H1 (cell line): Measurements from ENCODE around the gene ABCF2. TPM values are rescaled to one million over a fixed set of nuclear protein-coding genes. Genes with fewer than 3 reads are reported as not detected.

Experiments
- CTBP2 ChIP-seq: IDR thresholded peaks from 2 replicates; pipeline ENCODE4 v1.7.0; 2011; ENCODE audit warnings: borderline replicate concordance, mild to moderate bottlenecking, moderate library complexity, mixed read lengths, low read length; ENCODE audit not compliant: insufficient read depth, insufficient read length
- EGR1 ChIP-seq: IDR thresholded peaks from 2 replicates; pipeline ENCODE4 v1.6.1; 2011; ENCODE audit warnings: low read depth, low read length, borderline replicate concordance
- EP300 ChIP-seq, 2 experiments: IDR thresholded peaks; 1 replicate in 1 of 2; 2 replicates in 1 of 2; pipeline ENCODE4 v1.6.1; 2011 to 2012; ENCODE audit warnings: low read depth in 2 of 2, low read length in 2 of 2, mild to moderate bottlenecking in 2 of 2, borderline replicate concordance in 1 of 2, inconsistent platforms in 1 of 2, moderate library complexity in 1 of 2
- KDM4A ChIP-seq: IDR thresholded peaks from one replicate; pipeline ENCODE4 v1.7.1; 2012; ENCODE audit warnings: low read depth, mild to moderate bottlenecking, moderate library complexity, low read length, inconsistent platforms; ENCODE audit not compliant: severe bottlenecking
- RAD21 ChIP-seq, 2 experiments: IDR thresholded peaks in 1 of 2; conservative IDR thresholded peaks in 1 of 2; 2 replicates each; pipeline ENCODE4 v1.6.1; 2011; ENCODE audit warnings: low read depth in 2 of 2, low read length in 2 of 2, improper control_type of control experiment in 1 of 2, inconsistent platforms in 1 of 2, mild to moderate bottlenecking in 1 of 2, moderate library complexity in 1 of 2
- RFX5 ChIP-seq: IDR thresholded peaks from 2 replicates; pipeline ENCODE4 v1.6.1; 2011; ENCODE audit warnings: low read depth, low read length, improper control_type of control experiment, borderline replicate concordance
- SP1 ChIP-seq: IDR thresholded peaks from 2 replicates; pipeline ENCODE4 v1.6.1; 2011; ENCODE audit warnings: low read depth, low read length
- TEAD4 ChIP-seq: IDR thresholded peaks from 2 replicates; pipeline ENCODE4 v1.6.1; 2012; ENCODE audit warnings: low read depth, low read length, inconsistent platforms, mixed read lengths
- polyA plus RNA-seq, 7 experiments: library from polyadenylated mRNA; depleted of rRNA in 3 of 7; stranded (reverse) in 5 of 7; unstranded in 2 of 7; fragments of >200 nt in 5 of 7; fragments of 200-250 nt in 2 of 7; gene quantifications; 1 replicate in 5 of 7; 2 replicates in 1 of 7; 4 replicates in 1 of 7; pipeline versions ENCODE4 v1.2.1 to v1.2.3, GENCODE V29; 2011 to 2013; ENCODE audit warnings: missing spikeins in 2 of 7, mixed read lengths in 2 of 7
- total RNA-seq: library from RNA; stranded (reverse); fragmentation: NEBNext Ultra II Directional; extraction: Animal tissue kit (Norgen Biotek cat#: 25700); gene quantifications from 2 replicates; pipeline ENCODE4 v1.2.1, GENCODE V29; 2021
- TF ChIP-seq, protein P1 (sequence below): IDR thresholded peaks from 2 replicates; pipeline ENCODE4 v1.6.1; 2011; ENCODE audit warnings: low read depth, mild to moderate bottlenecking, low read length; ENCODE audit not compliant: insufficient read depth
- TF ChIP-seq, protein P2 (sequence below): IDR thresholded peaks from 2 replicates; pipeline ENCODE4 v1.6.1; 2012; ENCODE audit warnings: low read length, inconsistent platforms

Gene ABCF2
- total and polyA plus RNA-seq, 2 of the 8 experiments (the other 6 are each of a cell fraction or from before 2014, with no cell fraction given), result 28.0 to 55.0 TPM

DNA sequence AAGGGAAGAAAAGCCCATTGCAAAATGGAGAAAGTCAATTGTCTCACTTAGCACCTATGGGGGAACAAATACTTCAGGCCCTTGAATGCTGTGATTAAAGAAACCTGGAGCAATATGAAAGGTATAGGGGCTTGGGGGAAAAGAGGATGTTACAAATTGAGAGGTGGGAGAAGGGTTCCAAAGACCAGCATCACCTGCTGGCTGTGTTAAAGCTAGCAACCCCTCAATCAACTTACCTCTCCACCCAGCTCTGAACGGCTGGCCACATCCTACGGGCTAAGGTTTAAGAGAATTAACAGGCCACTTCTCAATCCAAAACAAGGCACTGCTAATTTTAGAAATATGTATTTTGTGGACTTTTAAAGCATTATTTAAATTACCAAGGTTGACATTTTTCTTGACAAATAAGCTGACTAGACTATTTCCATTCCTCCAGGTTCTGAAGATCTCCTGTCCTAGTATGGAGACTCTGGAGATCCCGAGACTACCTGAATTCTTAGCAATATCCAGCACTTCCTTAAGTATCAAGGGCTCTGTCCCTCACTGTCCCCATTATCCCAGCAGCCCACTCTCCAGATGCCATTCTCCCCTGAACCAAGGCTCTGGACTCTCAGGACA is 15.7 kb downstream of the ABCF2 start (continued):
- TF ChIP-seq CTBP2 (no peak), RFX5 (no peak), SP1 (no peak), RAD21 (IDR thresholded peaks at IDR 0.05 in 1 of 2, conservative IDR thresholded peaks at IDR 0.05 in 1 of 2; ENCODE audit: low read depth in 2 of 2, low read length in 2 of 2) (peak in 1 of 2 experiments; percentile 24; a peak in 1 of 4 replicates), TEAD4 (no peak), EGR1 (no peak), KDM4A (no peak), EP300 (IDR thresholded peaks at IDR 0.05; ENCODE audit: borderline replicate concordance in 1 of 2, low read depth in 2 of 2, low read length in 2 of 2) (no peak)
- TF ChIP-seq, protein P1, sequence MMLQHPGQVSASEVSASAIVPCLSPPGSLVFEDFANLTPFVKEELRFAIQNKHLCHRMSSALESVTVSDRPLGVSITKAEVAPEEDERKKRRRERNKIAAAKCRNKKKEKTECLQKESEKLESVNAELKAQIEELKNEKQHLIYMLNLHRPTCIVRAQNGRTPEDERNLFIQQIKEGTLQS, result no peak
- TF ChIP-seq, protein P2, sequence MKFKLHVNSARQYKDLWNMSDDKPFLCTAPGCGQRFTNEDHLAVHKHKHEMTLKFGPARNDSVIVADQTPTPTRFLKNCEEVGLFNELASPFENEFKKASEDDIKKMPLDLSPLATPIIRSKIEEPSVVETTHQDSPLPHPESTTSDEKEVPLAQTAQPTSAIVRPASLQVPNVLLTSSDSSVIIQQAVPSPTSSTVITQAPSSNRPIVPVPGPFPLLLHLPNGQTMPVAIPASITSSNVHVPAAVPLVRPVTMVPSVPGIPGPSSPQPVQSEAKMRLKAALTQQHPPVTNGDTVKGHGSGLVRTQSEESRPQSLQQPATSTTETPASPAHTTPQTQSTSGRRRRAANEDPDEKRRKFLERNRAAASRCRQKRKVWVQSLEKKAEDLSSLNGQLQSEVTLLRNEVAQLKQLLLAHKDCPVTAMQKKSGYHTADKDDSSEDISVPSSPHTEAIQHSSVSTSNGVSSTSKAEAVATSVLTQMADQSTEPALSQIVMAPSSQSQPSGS, result no peak
